Measurements from ENCODE around the gene MEF2B. TPM values are rescaled to one million over a fixed set of nuclear protein-coding genes. Genes with fewer than 3 reads are reported as not detected.
"Not testable (repeated sequence)": the region's sequence is repeated elsewhere in the genome, so short reads cannot be mapped to it uniquely, and the experiment has no call there.

The MEF2B gene
- total and polyA plus RNA-seq, 12 donors = 0.42 to 6.0 (median 1.4) TPM; not detected in 4

- peaks cover 0 to 4% (median 0%) of the 10 kb centered on the region in 3 donors for H3K9me3 ChIP-seq (replicated peaks in 1 of 3)
- intact Hi-C loops (cut with DNase I) = no loop called here
- no peaks in the 10 kb centered on the region for H3K4me1 ChIP-seq (replicated peaks in 1 of 2)
- no peak for TF ChIP-seq POLR2A (IDR thresholded peaks at IDR 0.05)
- no peak for TF ChIP-seq CTCF (IDR thresholded peaks at IDR 0.05)
- no peak for DNase-seq
- no peaks in the 10 kb centered on the region for H3K36me3 ChIP-seq (replicated peaks in 1 of 2)
- H3K27me3 ChIP-seq = no peaks in the 10 kb centered on the region
- 81 to 93% (median 86%) methylated on average over 9 of the region's 9 CpGs for WGBS, 4 donors
- no peak overlapping the region for H3K4me3 ChIP-seq
- H3K27ac ChIP-seq = no peak overlapping the region
Observed at GRCh38 chr19:19181488-19181998, 11.5 kb upstream of the MEF2B start.

- TF ChIP-seq POLR2A (IDR thresholded peaks at IDR 0.05) = no peak
- no peak for TF ChIP-seq CTCF (IDR thresholded peaks at IDR 0.05)
- Histone ChIP-seq H3K4me1 (replicated peaks in 1 of 2) (no peaks in the 10 kb centered on the region), H3K36me3 (replicated peaks in 1 of 2) (no peaks in the 10 kb centered on the region), H3K9me3 (replicated peaks in 1 of 3) (peaks cover 0 to 4% (median 0%) of the 10 kb centered on the region in 3 donors), H3K27ac (no peak overlapping the region), H3K4me3 (no peak overlapping the region), H3K27me3 (no peaks in the 10 kb centered on the region)
- 91 to 94% (median 91%) methylated on average over 9 to 17 of the region's 17 CpGs for WGBS, 4 donors
- no peak for DNase-seq
- intact Hi-C loops (cut with DNase I) = no loop called here
Observed at GRCh38 chr19:19179548-19180441, 9.7 kb upstream of the MEF2B start.

GRCh38 chr19:19176950-19177349 is 6.9 kb upstream of the MEF2B start:
- intact Hi-C loops (cut with DNase I) = no loop called here
- Histone ChIP-seq H3K4me3 (no peak overlapping the region), H3K9me3 (replicated peaks in 1 of 3) (peaks cover 0 to 4% (median 0%) of the 10 kb centered on the region in 3 donors), H3K27ac (no peak overlapping the region), H3K36me3 (replicated peaks in 1 of 2) (no peaks in the 10 kb centered on the region), H3K27me3 (no peaks in the 10 kb centered on the region), H3K4me1 (replicated peaks in 1 of 2) (no peaks in the 10 kb centered on the region)
- no peak for DNase-seq
- no peak for TF ChIP-seq POLR2A (IDR thresholded peaks at IDR 0.05)
- no peak for TF ChIP-seq CTCF (IDR thresholded peaks at IDR 0.05)
- 83 to 92% (median 88%) methylated on average over 5 to 8 of the region's 8 CpGs for WGBS, 4 donors

- H3K9me3 ChIP-seq (replicated peaks in 1 of 3); H3K4me3 ChIP-seq; DNase-seq; H3K27ac ChIP-seq; intact Hi-C loops (cut with DNase I); H3K36me3 ChIP-seq (replicated peaks in 1 of 2); H3K27me3 ChIP-seq: not testable (repeated sequence)
- WGBS, 4 donors = 83 to 93% (median 84%) methylated on average over 5 of the region's 5 CpGs
- H3K4me1 ChIP-seq (replicated peaks in 1 of 2) = peaks cover 3 to 10% of the 10 kb centered on the region in 2 donors
Observed at GRCh38 chr19:19173243-19173642, 3.2 kb upstream of the MEF2B start.

Measured in adrenal gland (tissue), 12 donors.